PC-3 (cell line): ENCODE results near the gene ZXDC.

Source experiments
- EZH2 ChIP-seq: fragments of 300-600 bp; sonication (generic); IDR thresholded peaks from one replicate; pipeline ENCODE4 v1.6.1; 2017; ENCODE audit warnings: antibody characterized with exemption, mild to moderate bottlenecking, low read length; ENCODE audit not compliant: unreplicated experiment
- EZH2phosphoT487 ChIP-seq: fragments of 300-600 bp; sonication (generic); IDR thresholded peaks from 2 replicates; pipeline ENCODE4 v1.6.1; 2018; ENCODE audit warnings: mild to moderate bottlenecking, antibody characterized with exemption, low read length, borderline replicate concordance
- TF ChIP-seq, protein P1 (sequence below): fragments of 300-600 bp; sonication (generic); conservative IDR thresholded peaks from 2 replicates; pipeline ENCODE4 v1.5.1; 2017; ENCODE audit warnings: antibody characterized with exemption, low read depth, mild to moderate bottlenecking, low read length

DNA sequence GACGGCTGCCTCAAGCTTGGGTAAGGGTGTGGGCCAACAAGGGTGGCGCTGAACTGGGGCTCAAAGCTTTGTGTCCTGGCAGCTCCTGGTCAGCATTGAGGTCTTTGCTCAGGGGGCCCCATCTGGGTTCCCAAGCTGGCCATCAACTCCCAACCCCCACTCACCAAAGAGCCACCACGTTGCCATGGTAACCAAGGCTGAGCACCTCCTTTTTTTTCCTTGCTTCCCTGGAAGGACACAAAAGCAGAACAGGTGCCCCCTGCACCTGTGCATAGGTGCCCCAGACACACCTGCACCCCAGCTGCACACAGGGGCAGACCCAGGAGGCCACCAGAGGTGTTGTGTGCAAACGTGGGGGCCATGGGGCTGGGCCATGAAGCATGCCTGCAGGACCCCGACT is 25.4 kb upstream of the ZXDC start:
- TF ChIP-seq, protein P1, sequence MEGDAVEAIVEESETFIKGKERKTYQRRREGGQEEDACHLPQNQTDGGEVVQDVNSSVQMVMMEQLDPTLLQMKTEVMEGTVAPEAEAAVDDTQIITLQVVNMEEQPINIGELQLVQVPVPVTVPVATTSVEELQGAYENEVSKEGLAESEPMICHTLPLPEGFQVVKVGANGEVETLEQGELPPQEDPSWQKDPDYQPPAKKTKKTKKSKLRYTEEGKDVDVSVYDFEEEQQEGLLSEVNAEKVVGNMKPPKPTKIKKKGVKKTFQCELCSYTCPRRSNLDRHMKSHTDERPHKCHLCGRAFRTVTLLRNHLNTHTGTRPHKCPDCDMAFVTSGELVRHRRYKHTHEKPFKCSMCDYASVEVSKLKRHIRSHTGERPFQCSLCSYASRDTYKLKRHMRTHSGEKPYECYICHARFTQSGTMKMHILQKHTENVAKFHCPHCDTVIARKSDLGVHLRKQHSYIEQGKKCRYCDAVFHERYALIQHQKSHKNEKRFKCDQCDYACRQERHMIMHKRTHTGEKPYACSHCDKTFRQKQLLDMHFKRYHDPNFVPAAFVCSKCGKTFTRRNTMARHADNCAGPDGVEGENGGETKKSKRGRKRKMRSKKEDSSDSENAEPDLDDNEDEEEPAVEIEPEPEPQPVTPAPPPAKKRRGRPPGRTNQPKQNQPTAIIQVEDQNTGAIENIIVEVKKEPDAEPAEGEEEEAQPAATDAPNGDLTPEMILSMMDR, result no peak
- no peak for TF ChIP-seq EZH2phosphoT487
- TF ChIP-seq EZH2, result no peak
